Lower lobe of right lung (tissue), 2 donors: ENCODE data around the gene COX14. TPM values are rescaled to one million over a fixed set of nuclear protein-coding genes. Genes with fewer than 3 reads are reported as not detected.

ENCODE experiments used
- ATAC-seq, 2 donors: fragments of 200-7000 bp; cut with Tn5 transposase; one replicate each; pipeline ENCODE4 v1.9.1; 2020 to 2022; ENCODE audit warnings: mild to moderate bottlenecking in 2 of 2, moderate library complexity in 2 of 2
- DNase-seq: peaks from one replicate; pipeline ENCODE4 v3.0.0-alpha.2; 2020
- H3K27ac ChIP-seq: fragments of 200-600 bp; one replicate; pipeline ENCODE4 v1.8.0; 2022
- H3K27me3 ChIP-seq: fragments of 200-600 bp; one replicate; pipeline ENCODE4 v1.8.0; 2022; ENCODE audit warnings: low read depth
- H3K36me3 ChIP-seq: fragments of 200-600 bp; one replicate; pipeline ENCODE4 v1.8.0; 2022; ENCODE audit warnings: mild to moderate bottlenecking
- H3K4me1 ChIP-seq: fragments of 200-600 bp; one replicate; pipeline ENCODE4 v1.8.0; 2022
- H3K4me3 ChIP-seq: fragments of 200-600 bp; one replicate; pipeline ENCODE4 v1.8.0; 2022; ENCODE audit warnings: mild to moderate bottlenecking
- H3K9me3 ChIP-seq: fragments of 200-600 bp; one replicate; pipeline ENCODE4 v1.8.0; 2022
- CTCF ChIP-seq: fragments of 200-600 bp; IDR thresholded peaks from one replicate; pipeline ENCODE4 v1.8.0; 2022; ENCODE audit warnings: antibody characterized with exemption, mild to moderate bottlenecking
- intact Hi-C: fragments of 100-400 bp; cut with DNase I; formaldehyde crosslinking; loops from one replicate; pipeline ENCODE4 v1.11.0; 2022
- total RNA-seq: library from RNA; stranded (reverse); fragmentation: NEBNext Ultra II Directional; extraction: Animal tissue kit (Norgen Biotek cat#: 25700); gene quantifications from one replicate; pipeline ENCODE4 v1.2.1, GENCODE V29; 2021
- donor health status: DM: no; HTN: yes; CAD: no; lungs with severe emphysema.

COX14 gene
- total RNA-seq, 1 donor from 2014 or later = 68.0 TPM

GRCh38 chr12:50110762-50111351 is 1.2 kb upstream of the COX14 start:
- Histone ChIP-seq H3K9me3 (no peaks in the 10 kb centered on the region), H3K27ac (peak overlapping the region; percentile 97), H3K4me1 (peaks cover 44% of the 10 kb centered on the region), H3K27me3 (no peaks in the 10 kb centered on the region), H3K36me3 (peaks cover 17% of the 10 kb centered on the region), H3K4me3 (peak overlapping the region; percentile 33)
- ATAC-seq = peak; percentile 33 to 39
- intact Hi-C loops = no loop called here
- TF ChIP-seq CTCF = no peak
- DNase-seq = peak; percentile 83

DNA sequence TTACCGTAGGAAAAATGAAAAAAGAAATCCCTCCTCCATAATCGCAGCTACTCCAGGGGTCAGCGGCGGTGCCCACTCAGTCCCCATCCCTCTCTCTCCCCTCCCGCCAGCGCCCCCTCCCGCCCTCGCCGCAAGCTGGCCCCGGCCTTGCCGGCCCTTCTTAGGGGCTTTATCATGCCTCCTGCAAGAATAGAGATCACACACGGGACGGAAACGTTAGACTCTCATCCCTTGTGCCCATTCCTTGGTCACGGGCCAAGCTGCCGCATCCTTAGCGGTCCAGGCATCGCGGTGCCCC is 692 bp upstream of the COX14 start:
- ATAC-seq = peak in 1 of 2 donors; percentile 0
- DNase-seq = no peak
- Histone ChIP-seq H3K27me3 (no peaks in the 10 kb centered on the region), H3K4me1 (peaks cover 47% of the 10 kb centered on the region), H3K27ac (peak overlapping the region; percentile 97), H3K4me3 (peak overlapping the region; percentile 33), H3K9me3 (no peaks in the 10 kb centered on the region), H3K36me3 (peaks cover 22% of the 10 kb centered on the region)
- no peak for TF ChIP-seq CTCF
- intact Hi-C loops = no loop called here

GRCh38 chr12:50112456-50113218 is 601 bp downstream of the COX14 start:
- Histone ChIP-seq H3K36me3 (peaks cover 25% of the 10 kb centered on the region), H3K4me3 (peak overlapping the region; percentile 78), H3K9me3 (no peaks in the 10 kb centered on the region), H3K27me3 (no peaks in the 10 kb centered on the region), H3K27ac (peak overlapping the region; percentile 97), H3K4me1 (peaks cover 54% of the 10 kb centered on the region)
- intact Hi-C loops = no loop called here
- DNase-seq = no peak
- ATAC-seq = peak; percentile 0 to 14
- TF ChIP-seq CTCF = no peak

GRCh38 chr12:50117057-50117622 is 5.1 kb downstream of the COX14 start:
- Histone ChIP-seq H3K9me3 (no peaks in the 10 kb centered on the region), H3K27ac (peak overlapping the region; percentile 13), H3K27me3 (no peaks in the 10 kb centered on the region), H3K36me3 (peaks cover 66% of the 10 kb centered on the region), H3K4me1 (peaks cover 35% of the 10 kb centered on the region), H3K4me3 (no peak overlapping the region)
- ATAC-seq (peak; percentile 85 to 91), DNase-seq (peak; percentile 64)
- TF ChIP-seq CTCF = no peak
- intact Hi-C loops = no loop called here

GRCh38 chr12:50119387-50119786 is 7.4 kb downstream of the COX14 start:
- H3K27ac ChIP-seq = no peak overlapping the region
- intact Hi-C loops = no loop called here
- no peak for ATAC-seq
- no peak for DNase-seq
- H3K9me3 ChIP-seq = no peaks in the 10 kb centered on the region
- H3K4me1 ChIP-seq = peaks cover 19% of the 10 kb centered on the region
- TF ChIP-seq CTCF = no peak
- H3K27me3 ChIP-seq = no peaks in the 10 kb centered on the region
- no peak overlapping the region for H3K4me3 ChIP-seq
- peaks cover 82% of the 10 kb centered on the region for H3K36me3 ChIP-seq
